NCI-H2196 treated with DMSO at 0.1 percent for 48 hours (cell line): ENCODE measurements around the gene KIAA1958.
A peak's percentile ranks its signal among the peaks of the same experiment; 100 is the strongest.

Source experiments
- DNase-seq: peaks from one replicate; lab custom pipeline; 2025; ENCODE audit not compliant: unreplicated experiment; lab: John Stamatoyannopoulos, UW

The KIAA1958 gene

DNA sequence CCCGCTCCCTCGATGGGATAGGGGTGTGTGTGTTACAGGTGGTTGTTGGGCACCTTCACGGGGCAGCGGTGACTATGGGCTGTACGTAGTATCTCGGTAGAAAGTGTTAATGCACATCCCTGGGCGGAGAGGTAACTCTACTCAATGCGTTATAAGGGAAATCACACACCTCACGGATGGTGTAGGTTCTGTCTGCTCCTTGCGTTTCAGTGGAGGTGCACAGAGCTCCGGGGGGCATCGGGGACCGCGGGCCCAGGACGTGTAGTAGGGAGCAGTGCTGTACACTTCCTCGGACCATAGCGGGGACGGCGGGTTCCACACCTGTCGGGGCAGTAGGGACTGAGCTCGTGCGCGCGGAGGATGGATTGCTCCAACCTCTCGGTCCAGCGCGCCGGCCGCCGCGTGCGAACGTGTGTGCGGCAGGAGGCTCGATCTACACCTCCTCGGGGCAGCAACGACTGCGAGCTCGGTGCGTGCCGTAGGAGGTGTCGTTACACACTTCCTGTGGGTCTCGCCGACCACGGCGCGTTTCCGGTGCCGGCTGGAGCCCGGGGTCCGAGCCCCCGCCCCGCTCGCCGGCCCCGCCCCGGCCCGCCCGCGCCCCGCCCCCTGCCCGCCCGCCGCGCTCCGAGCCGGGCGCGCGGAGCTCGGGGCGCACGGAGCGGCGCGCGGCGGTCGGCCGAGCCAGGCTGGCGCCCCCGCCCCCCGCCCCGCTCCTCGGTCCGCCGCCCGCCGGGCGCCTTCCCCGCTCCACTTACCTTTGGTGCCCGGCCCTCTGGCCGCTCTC, at the start of gene KIAA1958:
KIAA1958 (plus strand) TSS at position 607 of the 787 bp plus-strand sequence. CDS start 87,254 bp downstream, outside the sequence.
- peak; percentile 60 for DNase-seq

- no peak for DNase-seq
These were observed 49.2 kb upstream of the KIAA1958 start for GRCh38 chr9:112437406-112437805.

- no peak for DNase-seq
These were observed 47.5 kb upstream of the KIAA1958 start for GRCh38 chr9:112439171-112439570.

GRCh38 chr9:112439825-112440224, 46.8 kb upstream of the KIAA1958 start:
- DNase-seq, result no peak

GRCh38 chr9:112443200-112443599, 43.4 kb upstream of the KIAA1958 start:
- no peak for DNase-seq

DNA sequence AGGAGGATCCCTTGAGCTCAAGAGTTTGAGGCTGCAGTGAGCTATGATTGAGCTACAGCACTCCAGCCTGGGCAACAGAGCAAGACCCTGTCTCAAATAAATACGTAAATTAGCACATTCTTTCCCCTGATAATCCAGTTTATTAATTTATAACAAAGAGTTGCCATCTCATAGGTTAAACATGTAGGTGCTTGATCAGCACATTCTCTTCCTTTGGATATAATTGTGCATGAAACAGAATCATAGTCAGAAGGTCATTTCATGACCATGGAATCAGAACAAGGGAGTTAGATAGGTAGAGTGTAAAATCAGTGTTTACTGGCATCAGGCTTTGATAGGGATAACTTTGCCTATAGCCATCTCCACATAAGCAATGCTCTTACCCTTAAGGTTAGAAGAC, 43.0 kb upstream of the KIAA1958 start:
- no peak for DNase-seq

- no peak for DNase-seq
These were observed 41.4 kb upstream of the KIAA1958 start for GRCh38 chr9:112445196-112445595.

DNA sequence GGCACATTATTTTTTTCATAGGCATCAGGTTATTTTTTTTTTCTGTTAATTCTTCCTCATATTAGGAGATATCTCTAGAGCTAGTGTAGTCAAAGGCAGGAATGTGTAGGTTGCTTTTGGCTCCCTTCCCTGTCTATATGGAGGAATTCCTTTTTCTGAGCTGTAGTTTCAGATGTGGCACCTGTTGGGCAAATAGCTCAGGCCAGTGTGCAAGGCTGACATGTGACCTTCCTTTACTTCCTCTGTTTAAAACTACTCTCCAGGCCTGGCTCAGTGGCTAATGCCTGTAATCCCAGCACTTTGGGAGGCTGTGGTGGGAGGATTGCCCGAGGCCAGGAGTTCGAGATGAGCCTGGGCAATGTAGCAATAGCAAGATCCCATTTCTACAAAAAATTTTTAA, 40.5 kb upstream of the KIAA1958 start:
- DNase-seq, result no peak

DNA sequence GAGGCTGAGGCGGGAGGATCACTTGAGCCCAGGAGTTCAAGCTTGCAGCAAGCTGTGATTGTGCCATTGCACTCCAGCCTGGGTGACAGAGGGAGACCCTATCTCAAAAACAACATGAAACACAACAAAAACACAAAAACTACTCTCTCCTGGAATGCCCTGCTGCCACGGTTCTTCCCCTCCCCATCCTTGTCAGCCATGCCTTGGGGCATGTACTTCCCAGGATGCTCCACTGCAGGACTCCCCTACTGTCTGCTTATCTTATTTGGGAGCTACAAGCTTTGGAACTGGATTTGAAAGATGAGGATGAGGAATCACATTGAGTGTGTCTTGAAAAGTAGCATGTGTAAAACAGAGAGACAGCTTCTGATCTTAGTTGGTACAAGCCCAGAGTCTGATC, 40.1 kb upstream of the KIAA1958 start:
- DNase-seq, result no peak

- no peak for DNase-seq
These were observed 39.3 kb upstream of the KIAA1958 start for GRCh38 chr9:112447283-112447761.

DNA sequence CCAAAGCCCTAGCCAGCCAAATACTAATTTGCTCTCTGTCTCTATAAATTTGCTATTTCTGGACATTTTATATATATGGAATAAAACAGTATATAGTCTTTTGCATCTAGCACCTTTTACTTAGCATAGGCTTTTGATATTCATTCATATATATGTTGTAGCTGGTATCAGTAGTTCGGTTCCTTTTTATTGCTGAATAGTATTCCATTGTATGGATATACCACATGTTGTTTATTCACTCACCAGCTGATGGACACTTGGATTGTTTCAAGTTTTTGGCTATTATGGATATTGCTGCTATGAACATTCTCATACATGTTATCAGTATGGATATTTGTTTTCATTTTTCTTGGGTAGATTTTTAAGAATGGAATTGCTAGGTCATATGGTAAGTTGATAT, 23.8 kb upstream of the KIAA1958 start:
- DNase-seq, result no peak

- DNase-seq, result no peak
These were observed 21.3 kb upstream of the KIAA1958 start for GRCh38 chr9:112465352-112465751.

GRCh38 chr9:112472996-112473395, 13.6 kb upstream of the KIAA1958 start:
- DNase-seq, result no peak

GRCh38 chr9:112473986-112474385, 12.6 kb upstream of the KIAA1958 start:
- DNase-seq, result no peak

- DNase-seq, result no peak
These were observed 11.3 kb upstream of the KIAA1958 start for GRCh38 chr9:112475318-112475717.

DNA sequence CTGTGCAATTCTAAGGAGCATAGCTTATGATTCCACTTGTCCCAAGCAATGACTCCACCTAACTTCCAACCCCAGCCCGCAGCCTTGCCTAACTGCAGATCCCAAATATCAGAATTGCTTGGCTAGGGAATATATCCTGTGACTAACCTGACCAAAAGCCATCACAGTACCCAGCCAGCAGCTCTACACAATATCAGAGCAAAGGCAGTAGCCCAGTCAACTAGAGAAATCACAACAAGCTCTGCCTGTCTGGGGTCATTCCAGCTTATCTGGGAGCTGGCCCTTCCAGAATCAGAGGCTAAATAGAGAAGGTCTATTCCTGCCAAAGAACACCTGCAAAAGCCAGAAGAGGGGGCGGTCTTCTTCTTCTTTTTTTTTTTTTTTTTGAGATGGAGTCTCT, 9.3 kb upstream of the KIAA1958 start:
- no peak for DNase-seq

GRCh38 chr9:112479221-112479620, 7.4 kb upstream of the KIAA1958 start:
- no peak for DNase-seq

- DNase-seq, result no peak
These were observed 2.0 kb upstream of the KIAA1958 start for GRCh38 chr9:112484607-112485006.

GRCh38 chr9:112485574-112485973, 1.1 kb upstream of the KIAA1958 start:
- no peak for DNase-seq

- DNase-seq, result no peak
These were observed 576 bp downstream of the KIAA1958 start for GRCh38 chr9:112487008-112487798.

- no peak for DNase-seq
These were observed 1.2 kb downstream of the KIAA1958 start for GRCh38 chr9:112487799-112488340.

- no peak for DNase-seq
These were observed 2.5 kb downstream of the KIAA1958 start for GRCh38 chr9:112489039-112489546.
